ENCODE measurements around the gene METAP1. TPM values are rescaled to one million over a fixed set of nuclear protein-coding genes. Genes with fewer than 3 reads are reported as not detected.
"Not testable (repeated sequence)": the region's sequence is repeated elsewhere in the genome, so short reads cannot be mapped to it uniquely, and the experiment has no call there.

Gene METAP1
- total RNA-seq, 2 donors from 2014 or later: 58.7 to 59.2 TPM

GRCh38 chr4:99080869-99081268 lies 85.3 kb downstream of the METAP1 start:
- ATAC-seq; DNase-seq; intact Hi-C loops (cut with DNase I, micrococcal nuclease): not testable (repeated sequence)

- no peak for DNase-seq
- ATAC-seq: no peak
- intact Hi-C loops (cut with DNase I, micrococcal nuclease): no loop called here
Observed at GRCh38 chr4:99082192-99082591, 86.7 kb downstream of the METAP1 start.

DNA sequence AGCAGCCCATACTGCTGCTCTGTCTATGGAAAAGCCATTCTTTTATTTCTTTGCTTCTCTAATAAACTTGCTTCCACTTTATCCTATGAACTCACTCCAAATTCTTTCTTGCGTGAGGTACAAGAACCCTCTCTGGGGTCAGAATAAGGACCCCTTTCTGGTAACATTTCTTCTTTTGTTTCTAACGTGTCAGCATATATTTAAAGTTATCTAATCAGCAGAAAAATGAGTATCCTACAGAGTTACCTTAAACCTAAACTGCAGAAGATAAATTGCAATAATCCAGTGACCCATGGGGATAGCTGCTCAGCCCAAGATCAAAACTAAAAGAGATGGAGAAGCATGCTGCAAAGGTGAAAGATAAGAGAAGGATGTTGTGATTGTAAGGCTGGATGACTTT lies 89.1 kb downstream of the METAP1 start:
- no peak for DNase-seq
- no peak for ATAC-seq
- intact Hi-C loops (cut with DNase I, micrococcal nuclease): no loop called here

GRCh38 chr4:99088023-99088449 lies 92.5 kb downstream of the METAP1 start:
- peak; percentile 38 for ATAC-seq
- peak; percentile 58 to 69 for DNase-seq
- intact Hi-C loops (cut with DNase I, micrococcal nuclease): no loop called here

DNA sequence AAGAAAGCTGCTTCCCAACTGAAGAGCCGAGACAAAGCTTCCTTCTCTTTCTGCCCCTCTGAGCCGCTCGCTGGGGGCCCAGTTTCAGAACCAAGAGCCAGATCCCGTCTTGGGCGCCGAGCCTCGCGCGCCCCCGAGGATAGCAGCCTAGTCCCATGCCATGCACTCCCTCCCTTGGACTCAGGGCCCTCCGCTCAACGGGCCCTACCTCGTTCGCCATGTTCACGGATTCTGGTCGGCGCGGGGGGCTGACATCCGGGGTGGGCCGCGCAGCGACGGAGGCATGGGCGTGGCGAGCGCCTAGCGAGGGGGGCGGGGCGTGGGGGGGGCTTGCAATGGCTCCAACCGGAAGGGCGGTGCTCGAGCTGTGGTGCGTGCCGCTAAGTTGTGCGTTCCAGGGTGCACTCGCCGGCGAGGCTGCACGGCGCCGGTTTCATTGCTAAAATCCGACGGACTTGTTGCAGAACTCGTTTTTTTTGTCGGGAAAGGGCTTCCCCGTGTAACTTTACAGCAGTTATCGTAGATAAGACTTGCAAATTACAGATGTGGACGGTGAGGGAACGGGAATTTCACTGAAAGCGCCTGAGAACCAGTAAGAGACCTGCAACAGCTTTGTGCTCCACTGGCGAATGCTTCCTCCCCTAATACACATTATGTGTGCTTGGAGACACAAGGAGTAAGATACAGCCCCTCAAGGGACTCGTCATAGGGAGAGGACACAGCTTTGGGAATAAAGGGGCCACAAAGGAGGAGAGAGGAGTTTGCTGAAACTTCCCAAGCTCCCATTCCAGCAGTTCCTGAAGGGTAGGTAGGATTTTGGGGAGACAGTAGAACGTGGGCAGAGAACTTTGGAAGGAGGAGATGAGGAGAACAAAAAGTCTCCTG lies 93.2 kb downstream of the METAP1 start, which contains the start of gene ADH5:
Gene ADH5, minus strand, starts transcription at position 308 of the 885 bp plus-strand sequence. Its CDS starts 88 bp downstream, at position 220.
- intact Hi-C loops (cut with DNase I, micrococcal nuclease): no loop called here
- ATAC-seq (peak; percentile 83), DNase-seq (peak; percentile 91 to 93)

DNA sequence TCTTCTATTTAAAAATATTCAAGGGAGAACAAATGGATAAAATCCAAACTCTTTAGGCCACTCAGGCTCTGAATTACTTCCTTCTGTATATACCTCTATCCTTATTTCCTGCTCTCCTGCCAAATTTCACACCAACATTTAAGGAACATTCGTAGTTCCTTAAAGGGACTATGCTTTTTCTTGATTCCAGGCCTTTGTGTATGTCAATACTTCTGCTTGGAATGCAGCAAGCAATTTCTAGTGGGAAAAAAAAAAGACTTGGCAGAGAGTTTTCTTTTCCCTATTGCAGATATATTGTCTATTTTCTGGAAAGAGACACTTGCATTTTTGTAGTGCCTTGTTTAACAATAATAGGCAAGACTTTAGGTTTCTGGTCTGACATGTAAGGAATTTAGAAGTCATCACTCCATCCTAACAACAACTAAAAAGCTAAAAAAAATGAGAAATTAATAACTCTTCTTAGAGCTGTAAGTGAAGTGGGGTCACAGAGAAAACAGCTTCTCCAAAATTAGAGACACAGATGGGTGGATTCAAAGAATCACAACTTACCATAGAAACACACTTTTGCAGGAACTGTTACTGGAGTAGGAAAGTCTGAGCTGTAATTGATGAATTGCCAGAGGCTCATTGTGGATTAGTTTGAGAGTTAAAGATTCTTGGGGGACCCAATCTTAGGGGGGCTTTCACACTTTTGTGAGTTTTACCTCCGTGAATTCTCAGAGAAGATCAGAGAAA lies 95.1 kb downstream of the METAP1 start:
- DNase-seq: no peak
- no peak for ATAC-seq
- intact Hi-C loops (cut with DNase I, micrococcal nuclease): no loop called here

DNA sequence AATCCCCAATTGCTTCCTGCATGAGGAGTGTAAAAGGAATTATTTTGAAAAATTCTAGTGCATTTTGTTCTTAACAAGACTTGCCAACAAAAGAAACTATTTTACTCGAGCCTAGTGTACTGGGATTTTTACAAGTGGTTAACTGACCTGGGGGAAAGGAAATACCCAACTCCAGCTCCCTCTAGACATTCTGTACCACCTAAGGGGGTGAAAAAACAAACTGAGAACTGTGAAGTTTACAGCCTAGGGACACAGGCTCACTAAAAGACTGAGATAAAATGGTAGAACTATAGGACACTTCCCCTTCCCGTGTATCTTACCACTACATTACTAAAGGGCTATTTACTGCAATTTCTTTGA lies 95.7 kb downstream of the METAP1 start:
- DNase-seq (no peak), ATAC-seq (no peak)
- intact Hi-C loops (cut with DNase I, micrococcal nuclease): no loop called here

DNA sequence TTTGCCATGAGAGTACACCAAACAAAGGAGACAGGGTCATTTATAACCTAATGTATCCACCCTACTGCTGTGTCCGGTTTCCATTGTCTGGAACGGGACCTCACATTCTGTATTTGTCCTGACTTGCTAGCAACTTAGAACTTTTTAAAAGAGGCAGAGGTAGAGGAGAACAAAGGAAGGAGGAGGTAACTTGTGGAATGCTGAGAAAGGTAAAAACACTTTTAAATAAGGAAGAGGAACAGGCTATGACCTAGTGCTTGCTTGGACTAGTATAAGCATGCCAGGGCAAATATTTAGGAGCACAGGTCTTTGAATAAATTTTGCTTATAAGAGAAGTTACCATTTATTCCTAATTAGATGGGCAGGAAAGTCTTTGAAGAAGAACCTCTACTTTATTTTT lies 96.3 kb downstream of the METAP1 start:
- DNase-seq; intact Hi-C loops (cut with DNase I, micrococcal nuclease); ATAC-seq: not testable (repeated sequence)

DNA sequence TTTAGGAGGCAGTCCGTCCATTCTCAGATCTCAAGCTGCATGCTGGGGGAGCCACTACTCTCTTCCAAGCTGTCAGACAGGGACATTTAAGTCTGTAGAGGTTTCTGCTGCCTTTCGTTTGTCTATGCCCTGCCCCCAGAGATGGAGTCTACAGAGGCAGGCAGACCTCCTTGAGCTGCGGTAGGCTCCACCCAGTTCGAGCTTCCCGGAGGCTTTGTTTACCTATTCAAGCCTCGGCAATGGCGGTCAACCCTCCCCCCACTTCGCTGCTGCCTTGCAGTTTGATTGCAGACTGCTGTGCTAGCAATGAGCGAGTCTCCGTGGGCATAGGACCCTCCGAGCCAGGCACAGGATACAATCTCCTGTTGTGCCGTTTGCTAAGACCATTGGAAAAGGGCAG lies 103.8 kb downstream of the METAP1 start:
- ATAC-seq (no peak), DNase-seq (no peak)
- intact Hi-C loops (cut with DNase I, micrococcal nuclease): no loop called here

GRCh38 chr4:99099814-99100213 lies 104.3 kb downstream of the METAP1 start:
- ATAC-seq; intact Hi-C loops (cut with DNase I, micrococcal nuclease); DNase-seq: not testable (repeated sequence)

DNA sequence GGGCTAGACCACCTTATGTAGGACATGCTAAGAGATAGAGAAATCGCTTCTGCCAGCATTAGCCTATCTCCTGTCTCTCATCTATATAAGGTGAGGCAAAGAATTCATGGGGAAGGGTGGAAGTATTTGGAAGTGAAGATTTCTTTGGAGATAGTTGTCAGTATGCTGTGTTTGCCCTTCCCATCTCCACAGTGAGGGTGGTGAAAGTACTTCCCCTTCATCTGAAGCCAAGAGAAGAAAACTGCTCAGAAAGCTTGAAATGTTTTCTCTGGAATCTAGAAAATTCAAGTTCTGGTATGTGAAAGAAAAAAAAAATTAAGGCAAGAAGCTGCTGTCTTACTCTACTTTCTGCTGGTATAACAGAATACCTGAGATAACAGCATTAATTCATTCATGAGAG lies 105.4 kb downstream of the METAP1 start:
- no peak for DNase-seq
- no peak for ATAC-seq
- intact Hi-C loops (cut with DNase I, micrococcal nuclease): no loop called here

GRCh38 chr4:99102634-99103033 lies 107.1 kb downstream of the METAP1 start:
- DNase-seq (no peak), ATAC-seq (no peak)
- intact Hi-C loops (cut with DNase I, micrococcal nuclease): no loop called here

DNA sequence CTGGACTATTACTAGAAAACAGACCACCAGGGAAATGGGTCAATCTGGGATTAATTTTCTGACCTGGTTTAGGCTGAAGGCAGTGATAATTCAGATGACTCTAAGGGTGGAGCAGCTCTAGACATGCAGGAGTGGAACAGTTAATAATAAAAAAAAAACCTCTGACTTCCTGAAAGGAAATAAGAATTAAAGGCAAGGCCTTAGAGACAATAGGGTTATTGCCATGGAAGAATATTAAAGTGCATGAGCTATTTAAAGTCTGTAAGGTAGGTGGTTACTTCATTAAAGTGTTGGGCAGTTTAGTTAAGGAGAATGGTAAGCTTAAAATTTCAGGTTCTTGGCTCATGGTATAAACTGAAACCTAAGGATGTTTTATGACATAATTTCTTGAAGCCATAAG lies 107.6 kb downstream of the METAP1 start:
- intact Hi-C loops (cut with DNase I, micrococcal nuclease): no loop called here
- ATAC-seq (peak; percentile 34), DNase-seq (no peak)

DNA sequence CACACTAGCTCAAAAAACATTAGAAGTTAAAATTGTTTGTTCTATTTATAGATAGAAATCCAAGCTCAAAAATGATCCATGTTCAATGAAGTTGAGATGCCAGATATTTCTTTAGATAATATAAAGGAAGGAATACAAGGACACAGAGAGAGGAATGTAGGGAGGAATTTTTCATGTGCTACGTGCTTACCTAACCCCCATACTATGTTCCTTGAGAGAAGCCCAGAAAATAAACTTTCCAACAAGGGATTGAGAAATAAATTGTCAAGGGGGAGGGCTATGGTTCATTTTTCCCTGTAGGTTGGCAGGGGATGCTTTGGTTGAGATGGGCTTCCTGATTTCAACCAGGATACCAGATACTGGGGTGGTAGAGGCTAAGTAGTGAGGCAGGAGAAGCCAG lies 108.6 kb downstream of the METAP1 start:
- intact Hi-C loops (cut with DNase I, micrococcal nuclease): no loop called here
- ATAC-seq (no peak), DNase-seq (no peak)

GRCh38 chr4:99109286-99109685 lies 113.8 kb downstream of the METAP1 start:
- ATAC-seq; intact Hi-C loops (cut with DNase I, micrococcal nuclease); DNase-seq: not testable (repeated sequence)

Small RNA genes lying within 50 kb of the gene (microRNA-seq; reads per million reads assigned to microRNA genes)
- gene MIR3684: 0 to 1.1 reads per million in 2 donors

Other genes starting within 250 kb of the METAP1 start
- 10 to 100 TPM; 92.6 to 97.1 TPM for gene EIF4E, start 66.6 kb upstream of the METAP1 start, total RNA-seq
- 100 to 1,000 TPM; 207 to 222 TPM for gene ADH5, start 93.1 kb downstream of the METAP1 start, total RNA-seq
- gene ADH4, start 148.6 kb downstream of the METAP1 start, total RNA-seq: 1 to 10 TPM in 1 of 2 donors, under 1 TPM in 1; 0.31 to 2.8 TPM
- gene ADH6, start 223.5 kb downstream of the METAP1 start, total RNA-seq: 10 to 100 TPM; 13.8 to 14.3 TPM

Data from left colon (tissue), 2 donors.